Activated CD4-positive, alpha-beta T cell treated with anti-CD3 and anti-CD28 coated beads, Interleukin-2, amount 10 ng/mL, durations not matched to agents 7 days and 5 days (primary cell): Measurements from ENCODE around the gene DCC. TPM values are rescaled to one million over a fixed set of nuclear protein-coding genes. Genes with fewer than 3 reads are reported as not detected.

ENCODE experiments used
- CTCF ChIA-PET: fragments of 350-600 bp; sonication (Branson Sonifier 250); formaldehyde crosslinking; loops from one replicate; lab custom pipeline; 2021; ENCODE audit warnings: antibody characterized with exemption; lab: Charles Lee
- POLR2A ChIA-PET: fragments of 350-600 bp; sonication (Branson Sonifier 250); formaldehyde crosslinking; loops from one replicate; lab custom pipeline; 2021; ENCODE audit warnings: antibody characterized with exemption; lab: Charles Lee
- DNase-seq: peaks from one replicate; pipeline ENCODE4 v3.0.0-alpha.2; 2020
- H3K27ac Mint-ChIP-seq: one replicate; pipeline ENCODE4 v1.8.0; 2021; ENCODE audit warnings: mild to moderate bottlenecking, moderate library complexity, mixed read lengths
- H3K27me3 Mint-ChIP-seq: one replicate; pipeline ENCODE4 v1.8.0; 2021; ENCODE audit warnings: mixed read lengths
- H3K36me3 Mint-ChIP-seq: one replicate; pipeline ENCODE4 v1.8.0; 2021; ENCODE audit warnings: low read depth, mixed read lengths
- H3K4me1 Mint-ChIP-seq: one replicate; pipeline ENCODE4 v1.8.0; 2021; ENCODE audit warnings: mixed read lengths
- H3K4me3 Mint-ChIP-seq: one replicate; pipeline ENCODE4 v1.8.0; 2021; ENCODE audit warnings: mild to moderate bottlenecking, moderate library complexity, mixed read lengths
- H3K9me3 Mint-ChIP-seq: one replicate; pipeline ENCODE4 v1.8.0; 2021; ENCODE audit warnings: mixed read lengths
- total RNA-seq, 2 experiments: library from RNA; stranded (reverse); gene quantifications; one replicate each; pipeline ENCODE4 v1.2.3, GENCODE V29; 2021

DCC gene
- total RNA-seq, 2 experiments from 2014 or later: not detected

- ChIA-PET POLR2A (no interaction called here), CTCF (no interaction called here)
- Mint-ChIP-seq H3K4me1 (no peaks in the 10 kb centered on the region), H3K27me3 (no peaks in the 10 kb centered on the region), H3K9me3 (peaks cover 7% of the 10 kb centered on the region), H3K27ac (no peak overlapping the region), H3K4me3 (no peak overlapping the region), H3K36me3 (no peaks in the 10 kb centered on the region)
- no peak for DNase-seq
Observed at GRCh38 chr18:52869942-52870907, 530.2 kb downstream of the DCC start.

- DNase-seq: no peak
- H3K4me3 Mint-ChIP-seq: no peak overlapping the region
- peaks cover 5% of the 10 kb centered on the region for H3K9me3 Mint-ChIP-seq
- H3K27ac Mint-ChIP-seq: no peak overlapping the region
- H3K27me3 Mint-ChIP-seq: no peaks in the 10 kb centered on the region
- H3K36me3 Mint-ChIP-seq: no peaks in the 10 kb centered on the region
- no peaks in the 10 kb centered on the region for H3K4me1 Mint-ChIP-seq
- CTCF ChIA-PET: interaction anchor here (0.7 kb wide), 1 partner anchor 718 kb away, joined by 3 read pairs; no protein-coding TSS in a partner anchor
- POLR2A ChIA-PET: no interaction called here
Observed at GRCh38 chr18:52874774-52875173, 534.8 kb downstream of the DCC start.

GRCh38 chr18:52875725-52876124 is 535.7 kb downstream of the DCC start:
- DNase-seq: no peak
- CTCF ChIA-PET: interaction anchor here (0.6 kb wide), 1 partner anchor 118 kb away, joined by 3 read pairs; no protein-coding TSS in a partner anchor
- Mint-ChIP-seq H3K36me3 (no peaks in the 10 kb centered on the region), H3K4me3 (no peak overlapping the region), H3K9me3 (peaks cover 5% of the 10 kb centered on the region), H3K4me1 (no peaks in the 10 kb centered on the region), H3K27ac (no peak overlapping the region), H3K27me3 (no peaks in the 10 kb centered on the region)
- POLR2A ChIA-PET: no interaction called here

- POLR2A ChIA-PET: no interaction called here
- CTCF ChIA-PET: no interaction called here
- H3K9me3 Mint-ChIP-seq: peaks cover 4% of the 10 kb centered on the region
- H3K36me3 Mint-ChIP-seq: no peaks in the 10 kb centered on the region
- no peak overlapping the region for H3K4me3 Mint-ChIP-seq
- DNase-seq: no peak
- H3K27ac Mint-ChIP-seq: no peak overlapping the region
- H3K27me3 Mint-ChIP-seq: no peaks in the 10 kb centered on the region
- H3K4me1 Mint-ChIP-seq: no peaks in the 10 kb centered on the region
Observed at GRCh38 chr18:52888014-52888413, 548.0 kb downstream of the DCC start.

- CTCF ChIA-PET: no interaction called here
- no peaks in the 10 kb centered on the region for H3K27me3 Mint-ChIP-seq
- no peak overlapping the region for H3K4me3 Mint-ChIP-seq
- no peak for DNase-seq
- no peaks in the 10 kb centered on the region for H3K4me1 Mint-ChIP-seq
- POLR2A ChIA-PET: no interaction called here
- H3K9me3 Mint-ChIP-seq: no peaks in the 10 kb centered on the region
- H3K27ac Mint-ChIP-seq: no peak overlapping the region
- H3K36me3 Mint-ChIP-seq: no peaks in the 10 kb centered on the region
Observed at GRCh38 chr18:52894801-52895200, 554.8 kb downstream of the DCC start.

GRCh38 chr18:52897611-52898484 is 557.9 kb downstream of the DCC start:
- CTCF ChIA-PET: interaction anchor here (0.5 kb wide), 2 partner anchors 522 to 573 kb away, joined by 3 read pairs; no protein-coding TSS in a partner anchor
- H3K9me3 Mint-ChIP-seq: no peaks in the 10 kb centered on the region
- no peak overlapping the region for H3K27ac Mint-ChIP-seq
- DNase-seq: no peak
- H3K4me3 Mint-ChIP-seq: no peak overlapping the region
- no peaks in the 10 kb centered on the region for H3K4me1 Mint-ChIP-seq
- no peaks in the 10 kb centered on the region for H3K27me3 Mint-ChIP-seq
- H3K36me3 Mint-ChIP-seq: no peaks in the 10 kb centered on the region
- POLR2A ChIA-PET: no interaction called here

GRCh38 chr18:52898485-52899058 is 558.6 kb downstream of the DCC start:
- no peak overlapping the region for H3K4me3 Mint-ChIP-seq
- ChIA-PET POLR2A (no interaction called here), CTCF (interaction anchor here (0.5 kb wide), 1 partner anchor 521 kb away, joined by 3 read pairs; no protein-coding TSS in a partner anchor)
- H3K9me3 Mint-ChIP-seq: no peaks in the 10 kb centered on the region
- H3K36me3 Mint-ChIP-seq: no peaks in the 10 kb centered on the region
- DNase-seq: no peak
- H3K27me3 Mint-ChIP-seq: no peaks in the 10 kb centered on the region
- no peak overlapping the region for H3K27ac Mint-ChIP-seq
- H3K4me1 Mint-ChIP-seq: no peaks in the 10 kb centered on the region

- Mint-ChIP-seq H3K27ac (no peak overlapping the region), H3K9me3 (no peaks in the 10 kb centered on the region), H3K4me3 (no peak overlapping the region), H3K4me1 (no peaks in the 10 kb centered on the region), H3K36me3 (no peaks in the 10 kb centered on the region), H3K27me3 (no peaks in the 10 kb centered on the region)
- ChIA-PET POLR2A (no interaction called here), CTCF (no interaction called here)
- DNase-seq: no peak
Observed at GRCh38 chr18:52902188-52902587, 562.2 kb downstream of the DCC start.

GRCh38 chr18:52903857-52904256 is 563.9 kb downstream of the DCC start:
- DNase-seq: no peak
- CTCF ChIA-PET: no interaction called here
- Mint-ChIP-seq H3K4me3 (no peak overlapping the region), H3K9me3 (no peaks in the 10 kb centered on the region), H3K36me3 (no peaks in the 10 kb centered on the region), H3K27ac (no peak overlapping the region), H3K4me1 (no peaks in the 10 kb centered on the region), H3K27me3 (no peaks in the 10 kb centered on the region)
- POLR2A ChIA-PET: no interaction called here

- CTCF ChIA-PET: no interaction called here
- Mint-ChIP-seq H3K9me3 (no peaks in the 10 kb centered on the region), H3K4me3 (no peak overlapping the region), H3K36me3 (no peaks in the 10 kb centered on the region), H3K4me1 (no peaks in the 10 kb centered on the region), H3K27ac (no peak overlapping the region), H3K27me3 (no peaks in the 10 kb centered on the region)
- POLR2A ChIA-PET: no interaction called here
- no peak for DNase-seq
Observed at GRCh38 chr18:52907543-52908308, 567.7 kb downstream of the DCC start.

GRCh38 chr18:52914148-52914547 is 574.2 kb downstream of the DCC start:
- Mint-ChIP-seq H3K36me3 (no peaks in the 10 kb centered on the region), H3K4me3 (no peak overlapping the region), H3K4me1 (no peaks in the 10 kb centered on the region), H3K9me3 (no peaks in the 10 kb centered on the region), H3K27me3 (no peaks in the 10 kb centered on the region), H3K27ac (no peak overlapping the region)
- CTCF ChIA-PET: no interaction called here
- DNase-seq: no peak
- POLR2A ChIA-PET: no interaction called here

- no peak for DNase-seq
- POLR2A ChIA-PET: no interaction called here
- no peaks in the 10 kb centered on the region for H3K27me3 Mint-ChIP-seq
- no peaks in the 10 kb centered on the region for H3K4me1 Mint-ChIP-seq
- no peaks in the 10 kb centered on the region for H3K9me3 Mint-ChIP-seq
- CTCF ChIA-PET: no interaction called here
- no peak overlapping the region for H3K4me3 Mint-ChIP-seq
- H3K27ac Mint-ChIP-seq: no peak overlapping the region
- no peaks in the 10 kb centered on the region for H3K36me3 Mint-ChIP-seq
Observed at GRCh38 chr18:52920665-52921064, 580.7 kb downstream of the DCC start.
